Body of pancreas (tissue), 4 donors: ENCODE data around the gene OSBPL10.

ENCODE experiments used
- CTCF ChIP-seq, 7 experiments: fragments of 450-650 bp in 4 of 7; fragments of 200-600 bp in 3 of 7; sonication (generic) in 3 of 7; IDR thresholded peaks; one replicate each; pipeline ENCODE4 v1.5.1; 2016 to 2019; ENCODE audit warnings: antibody characterized with exemption in 7 of 7
- POLR2A ChIP-seq, 3 donors: fragments of 450-650 bp; IDR thresholded peaks; one replicate each; pipeline ENCODE4 v1.6.1; 2016; ENCODE audit warnings: antibody characterized with exemption in 3 of 3, mild to moderate bottlenecking in 2 of 3

- TF ChIP-seq CTCF (IDR thresholded peaks at IDR 0.05) (no peak), POLR2A (IDR thresholded peaks at IDR 0.05) (no peak)
Observed at GRCh38 chr3:31847760-31848159, 133.3 kb downstream of the OSBPL10 start.
